Islet of Langerhans (tissue), 1 donor: ENCODE measurements around the gene TNFRSF14.

Source experiments
- FAIRE-seq: peaks from one replicate; lab custom pipeline; 2011; peaks lifted over from hg19 to GRCh38; lab: Jason Lieb, UNC

The TNFRSF14 gene

GRCh38 chr1:2523891-2524609 lies 32.1 kb upstream of the TNFRSF14 start:
- no peak for FAIRE-seq

DNA sequence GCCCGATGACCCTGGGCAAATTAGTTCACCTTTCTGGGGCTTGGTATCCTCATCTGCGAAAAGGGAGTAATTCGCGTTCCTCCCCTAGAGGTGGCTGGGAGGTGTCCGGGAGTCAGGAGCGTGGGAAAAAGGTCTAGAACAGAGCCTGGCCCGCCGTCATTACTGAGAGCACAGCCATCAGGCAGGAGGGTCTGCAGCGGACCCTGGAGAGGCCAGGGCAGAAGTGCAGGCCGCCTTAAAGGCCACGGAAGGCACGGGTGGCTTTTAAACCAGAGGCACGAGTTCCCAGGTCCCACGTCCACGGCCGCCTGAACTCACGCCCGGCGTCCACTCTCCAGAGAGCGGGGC lies 30.6 kb upstream of the TNFRSF14 start:
- FAIRE-seq = no peak

- no peak for FAIRE-seq
Observed at GRCh38 chr1:2525920-2526823, 30.0 kb upstream of the TNFRSF14 start, which contains the start of gene PANK4. Gene PANK4 (minus strand): TSS chr1:2526596. CDS start chr1:2526587, 9 bp downstream.

GRCh38 chr1:2526824-2527555 lies 29.2 kb upstream of the TNFRSF14 start:
- FAIRE-seq = no peak

DNA sequence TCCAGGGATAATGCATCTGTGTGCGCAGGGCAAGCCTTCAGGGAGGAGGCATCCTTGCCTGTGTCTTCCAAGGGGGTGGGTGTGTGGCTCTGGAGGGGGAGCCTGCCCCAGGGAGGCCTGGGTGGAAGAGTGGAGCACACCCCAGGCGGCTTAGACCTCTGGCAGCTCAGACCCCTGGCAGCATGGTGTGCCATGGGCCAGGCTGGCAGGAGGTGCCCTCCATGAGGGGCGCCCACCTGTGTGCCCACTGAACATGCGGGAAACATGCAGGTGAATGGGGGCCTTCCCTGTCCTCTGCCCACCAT lies 28.7 kb upstream of the TNFRSF14 start:
- FAIRE-seq = no peak

GRCh38 chr1:2528016-2528415 lies 28.2 kb upstream of the TNFRSF14 start:
- FAIRE-seq = no peak

DNA sequence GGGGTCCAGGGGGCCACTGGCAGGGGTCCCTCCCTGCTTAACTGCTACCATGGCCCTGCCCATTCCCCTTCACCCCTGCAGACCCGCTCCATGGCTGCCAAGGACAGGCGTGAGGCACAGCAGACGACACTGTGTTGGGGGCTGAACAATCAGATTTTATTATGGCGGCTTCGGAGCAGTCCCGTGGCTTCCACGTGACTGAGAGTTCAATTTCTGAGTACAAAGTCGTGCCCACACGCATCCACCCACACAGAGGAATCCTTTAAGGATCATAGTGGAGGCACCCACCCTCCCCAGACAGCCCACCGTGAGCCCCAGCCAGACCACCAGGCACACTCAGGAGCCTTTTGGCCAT lies 27.6 kb upstream of the TNFRSF14 start:
- FAIRE-seq = no peak

GRCh38 chr1:2528966-2529783 lies 27.0 kb upstream of the TNFRSF14 start:
- no peak for FAIRE-seq

- no peak for FAIRE-seq
Observed at GRCh38 chr1:2529784-2530512, 26.2 kb upstream of the TNFRSF14 start, which contains the start of gene HES5. Gene HES5 (minus strand): TSS chr1:2530263. CDS start chr1:2530164, 99 bp downstream.

DNA sequence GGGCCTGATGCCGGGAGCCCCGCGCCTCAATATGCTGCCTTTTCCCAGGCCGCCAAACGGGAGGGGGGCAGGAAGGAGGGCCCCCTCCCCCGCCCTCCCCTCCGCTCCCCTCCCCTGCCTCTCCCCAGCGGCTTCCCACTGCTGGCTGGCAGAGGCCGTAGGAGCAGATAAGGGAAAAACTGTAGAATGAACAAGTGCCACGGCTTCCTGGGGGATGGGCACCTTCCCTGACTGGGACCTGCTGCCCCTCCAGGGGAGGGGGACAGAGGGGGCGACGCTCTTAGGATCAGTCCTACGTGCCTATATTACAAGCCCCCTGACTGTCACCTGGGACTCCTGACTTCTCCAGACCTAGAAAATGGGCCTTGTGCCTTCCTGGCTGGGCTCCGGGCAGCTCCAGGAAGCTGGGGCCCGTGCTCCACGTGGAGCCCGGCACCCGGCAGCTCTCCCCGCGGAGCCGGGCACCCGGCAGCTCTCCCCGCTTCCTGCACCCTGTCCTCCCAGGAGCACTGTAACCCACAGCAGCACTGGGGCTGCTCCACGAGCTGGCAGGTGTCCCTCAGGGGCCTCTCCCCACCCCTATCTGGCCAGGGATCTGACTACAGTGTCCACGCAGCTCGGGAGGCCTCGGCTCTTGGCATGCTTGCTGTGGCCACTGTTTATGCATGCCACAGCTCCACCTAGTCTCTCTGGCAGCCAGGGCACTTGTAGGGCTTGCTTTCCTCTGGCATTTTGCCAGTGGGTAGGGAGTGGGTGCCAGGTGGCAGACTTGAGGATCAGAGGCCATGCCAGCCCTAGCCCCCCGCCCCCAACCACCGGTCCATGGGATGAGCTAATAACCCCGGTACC lies 25.4 kb upstream of the TNFRSF14 start:
- no peak for FAIRE-seq

DNA sequence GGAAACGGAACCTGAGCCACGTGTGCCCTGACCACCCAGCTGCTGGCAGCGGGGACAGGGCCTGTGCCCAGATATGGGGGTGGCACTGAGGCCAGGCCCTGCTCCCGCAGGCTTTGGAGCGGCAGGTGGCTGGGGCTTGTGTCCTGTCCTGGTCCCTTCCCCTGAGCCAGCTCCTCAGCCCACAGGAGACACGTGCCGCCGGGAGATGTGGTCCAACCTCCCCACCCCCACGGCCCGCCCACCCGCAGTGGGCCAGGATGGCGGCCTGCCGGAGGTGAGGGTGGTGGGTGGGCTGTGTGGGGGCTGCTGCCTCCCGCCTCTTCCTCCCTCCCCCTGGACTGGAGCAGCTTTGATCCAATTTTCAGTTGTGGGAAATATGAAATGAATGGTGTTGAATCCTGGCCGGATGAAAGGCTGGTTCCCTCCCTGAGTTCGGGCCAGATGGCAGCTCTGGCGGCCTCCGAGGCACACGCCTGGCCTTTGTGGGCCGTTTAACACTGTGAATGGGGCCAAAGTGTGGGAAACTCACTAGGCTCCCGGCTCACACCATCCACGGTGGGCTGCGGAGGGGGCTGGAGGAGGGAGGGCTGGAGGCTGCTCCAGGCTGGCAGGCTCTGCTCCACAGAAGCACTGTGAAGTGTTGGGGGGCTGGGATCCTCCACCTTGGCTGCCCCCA lies 23.5 kb upstream of the TNFRSF14 start:
- no peak for FAIRE-seq

DNA sequence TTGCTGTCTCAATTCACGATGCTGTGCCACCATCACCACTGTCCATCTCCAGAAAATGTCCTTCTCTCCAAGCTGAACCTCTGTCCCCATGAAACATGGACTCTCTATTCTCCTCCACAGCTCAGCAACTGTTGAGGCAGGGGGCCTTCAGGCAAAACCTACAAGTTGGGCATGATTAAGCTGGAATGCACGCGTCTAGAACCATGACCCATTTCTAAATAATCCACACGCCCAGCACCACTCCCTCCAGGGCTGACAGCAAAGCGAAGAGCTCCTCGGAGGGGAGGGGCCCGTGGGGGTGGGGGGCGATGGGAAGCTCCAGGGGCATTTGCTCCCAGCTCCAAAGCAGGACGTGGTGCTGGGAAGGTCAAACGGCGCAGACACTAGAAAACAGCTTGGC lies 22.8 kb upstream of the TNFRSF14 start:
- FAIRE-seq = no peak

DNA sequence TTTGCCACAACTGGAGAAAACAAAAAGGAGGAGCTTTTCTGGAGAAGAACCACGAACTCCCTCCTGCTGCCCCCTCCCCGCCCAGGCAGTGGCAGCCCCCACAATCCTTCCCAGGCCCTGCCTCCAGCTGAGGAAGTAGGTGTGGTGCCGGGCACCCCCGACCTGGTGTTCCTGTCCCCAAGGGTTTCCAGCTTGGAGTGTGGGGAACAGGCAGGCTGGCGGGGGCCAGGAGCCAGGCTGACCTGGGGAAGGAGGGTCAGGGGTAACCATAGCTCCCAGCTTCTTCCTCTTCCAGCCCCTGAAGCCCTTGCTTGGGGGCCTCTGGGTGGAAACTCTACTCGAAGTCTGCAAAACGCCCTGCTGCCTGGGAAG lies 21.9 kb upstream of the TNFRSF14 start:
- FAIRE-seq = no peak

DNA sequence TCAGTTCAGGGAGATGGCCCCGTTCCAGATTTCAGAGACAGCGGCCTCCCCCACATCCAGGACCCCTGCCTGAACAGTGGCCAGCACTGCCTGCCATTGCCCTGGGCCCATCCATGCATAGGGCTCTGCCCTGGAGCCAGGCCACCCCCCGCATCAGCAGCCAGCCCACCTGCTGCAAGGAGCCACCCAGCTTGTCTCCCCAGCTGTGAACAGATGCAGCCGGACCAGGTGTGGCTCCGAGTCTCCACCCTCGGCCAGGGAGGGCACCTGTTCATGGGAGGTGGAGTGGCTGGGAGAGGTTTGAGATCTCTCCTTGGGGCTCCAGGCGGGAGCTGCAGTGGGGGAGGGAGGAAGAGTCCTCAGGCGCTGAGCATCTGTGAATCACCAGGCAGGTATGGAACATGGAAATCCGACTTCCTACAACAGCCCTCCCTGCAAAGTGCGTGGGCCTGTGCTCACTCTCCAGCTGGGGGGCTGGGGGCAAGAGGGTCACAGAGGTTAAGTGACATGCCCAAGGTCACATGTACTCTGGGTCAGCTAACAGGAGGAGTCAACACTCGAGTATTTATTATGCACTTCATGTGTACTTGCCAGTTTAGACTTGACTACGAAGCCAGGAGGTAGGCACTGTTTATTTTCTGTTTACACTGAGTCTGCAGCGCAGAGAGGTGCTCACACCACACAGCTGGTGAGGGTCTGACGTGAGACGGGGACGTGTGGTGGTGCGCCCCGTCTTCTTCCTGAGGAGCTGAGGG lies 21.3 kb upstream of the TNFRSF14 start:
- FAIRE-seq = no peak

DNA sequence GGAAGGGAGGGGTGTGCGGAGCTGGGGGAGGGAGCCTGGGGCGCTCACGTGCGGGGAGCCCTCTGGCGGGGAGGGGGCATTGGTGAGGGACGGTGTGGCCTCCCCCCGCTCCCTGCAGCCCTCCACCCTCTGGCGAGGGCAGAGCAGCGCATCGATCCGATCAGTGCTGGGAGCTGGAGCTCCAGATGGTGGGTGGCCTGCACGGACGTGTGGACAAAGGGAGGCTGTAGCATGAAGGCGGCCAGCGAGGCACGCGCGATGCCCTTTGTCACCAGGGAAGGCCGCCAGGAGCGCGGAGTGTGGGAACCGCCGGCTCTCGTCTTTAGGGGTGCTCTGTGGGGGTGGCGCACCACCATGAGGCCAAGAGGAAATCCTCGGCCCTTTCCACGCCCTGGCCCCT lies 20.7 kb upstream of the TNFRSF14 start:
- FAIRE-seq = no peak

DNA sequence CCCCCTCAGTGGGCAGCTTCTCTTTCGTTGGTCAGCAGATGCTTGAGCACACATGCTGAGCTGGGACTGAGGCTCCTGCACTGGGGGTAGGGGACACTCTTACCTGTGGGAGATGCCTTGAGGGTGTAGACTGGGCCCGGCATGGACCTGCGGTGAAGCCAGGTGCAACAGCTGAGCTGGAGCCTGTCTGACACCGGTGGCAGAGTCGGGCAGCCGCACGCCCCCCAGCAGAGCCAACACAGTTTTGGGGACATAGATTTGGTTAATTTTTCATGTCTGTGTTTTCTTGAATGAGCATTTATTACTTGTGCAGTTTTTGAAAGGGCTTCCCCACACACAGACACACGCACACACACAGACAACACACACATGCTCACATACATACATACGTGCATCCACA lies 20.2 kb upstream of the TNFRSF14 start:
- no peak for FAIRE-seq

DNA sequence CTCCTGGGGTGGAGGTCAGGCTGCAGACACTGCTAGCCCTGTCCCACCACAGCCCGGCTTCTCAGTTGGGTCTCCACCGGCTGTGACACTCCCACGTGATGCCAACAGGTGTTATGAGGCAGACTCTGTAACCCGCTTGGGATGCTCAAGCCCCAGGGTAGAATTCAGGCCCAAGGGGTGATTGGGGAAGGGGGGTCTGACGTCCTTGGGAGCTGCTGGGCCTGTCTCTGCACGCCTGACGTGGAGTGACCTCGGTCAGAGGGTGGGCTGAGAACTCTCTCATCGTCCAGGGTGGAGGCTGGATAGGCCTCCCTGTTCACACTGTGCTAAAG lies 18.4 kb upstream of the TNFRSF14 start:
- FAIRE-seq = no peak

GRCh38 chr1:2538376-2538775 lies 17.8 kb upstream of the TNFRSF14 start:
- no peak for FAIRE-seq

DNA sequence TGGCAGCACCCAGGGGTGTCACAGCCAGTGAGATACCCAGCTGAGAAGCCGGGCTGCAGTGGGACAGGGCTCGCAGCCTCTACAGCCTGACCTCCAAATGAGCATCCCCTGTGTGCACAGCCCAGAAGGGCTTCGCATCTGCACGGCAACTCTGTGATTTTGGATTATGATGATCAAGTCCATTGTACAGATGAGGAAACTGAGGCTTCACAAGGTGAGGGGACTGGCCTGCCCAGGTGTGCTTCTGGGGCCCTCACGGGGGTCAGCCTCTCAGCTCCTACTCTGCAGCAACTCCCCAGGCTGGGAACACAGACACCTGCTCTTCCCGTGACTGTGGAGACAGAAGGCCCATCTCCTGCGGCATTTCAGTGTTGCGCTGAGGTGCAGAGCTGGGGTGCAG lies 17.3 kb upstream of the TNFRSF14 start:
- no peak for FAIRE-seq
